ENCODE data around the gene WDR45. TPM values are rescaled to one million over a fixed set of nuclear protein-coding genes. Genes with fewer than 3 reads are reported as not detected.

WDR45 gene
- total and polyA plus RNA-seq, 2 of the 13 experiments (the other 11 are each of a cell fraction or from before 2014, with no cell fraction given): 16.4 to 65.5 TPM

DNA sequence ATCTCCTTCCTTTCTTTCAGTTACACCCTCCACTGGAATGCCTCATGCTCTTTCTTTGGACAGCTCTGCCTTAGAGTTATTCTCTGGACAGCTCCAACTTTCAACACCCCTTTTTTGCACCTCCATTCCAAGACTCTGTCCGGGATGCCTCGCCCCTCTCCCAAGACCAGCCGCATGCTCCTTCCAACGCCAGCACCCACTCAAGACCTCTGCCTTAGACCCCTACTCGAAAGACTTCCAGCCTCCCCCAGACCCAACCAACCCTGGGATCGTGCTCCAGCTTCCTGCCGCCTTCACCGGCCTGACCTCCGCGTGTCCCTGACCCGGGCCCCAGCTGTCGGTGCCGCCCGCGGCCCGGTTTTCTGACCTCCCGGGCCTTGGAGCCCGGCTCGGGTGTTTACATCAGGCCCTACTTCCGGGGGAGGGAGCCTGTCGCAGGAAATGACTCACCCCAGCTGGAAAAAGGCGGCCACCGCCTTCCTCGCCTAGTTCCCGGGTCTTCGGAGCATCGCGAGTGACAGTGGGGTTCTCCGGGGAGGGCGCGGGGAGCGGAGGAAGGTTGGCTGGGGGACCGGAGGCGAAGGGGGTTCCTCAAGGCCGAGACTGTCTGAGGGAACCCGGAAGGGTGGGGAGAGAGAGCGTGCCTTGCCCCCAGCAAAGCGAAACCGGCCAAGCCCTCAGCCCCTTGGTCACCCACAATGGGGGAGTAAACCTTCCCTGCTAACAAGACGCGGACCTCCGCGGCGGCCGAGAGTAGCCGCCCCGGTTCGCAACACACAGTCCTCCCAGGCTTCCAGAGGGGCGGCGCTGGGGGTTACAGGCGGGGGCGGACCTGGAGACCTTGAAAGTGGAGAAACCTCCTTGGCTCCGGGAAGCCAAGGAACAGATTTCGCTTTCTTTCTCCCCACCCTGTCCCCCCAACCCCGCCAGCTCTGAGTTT is at the start of gene WDR45 (continued):
- TF ChIP-seq ATF1 (CRISPR knock-in tag; IDR thresholded peaks at IDR 0.05) (no peak), KDM5A (IDR thresholded peaks at IDR 0.05; ENCODE audit: borderline replicate concordance, low read length) (peak; percentile 37; the same call in 1 of the 2 replicates), NFKB2 (CRISPR knock-in tag; IDR thresholded peaks at IDR 0.05; ENCODE audit: borderline replicate concordance) (no peak), RAD51 (IDR thresholded peaks at IDR 0.05; ENCODE audit: borderline replicate concordance) (no peak), GABPA (IDR thresholded peaks at IDR 0.05; ENCODE audit: low read depth, low read length) (peak; percentile 72), GABPA (CRISPR knock-in tag; IDR thresholded peaks at IDR 0.05; ENCODE audit: low read depth) (peak; percentile 92), RFXAP (CRISPR knock-in tag; IDR thresholded peaks at IDR 0.05; ENCODE audit: borderline replicate concordance) (no peak), SIX1 (CRISPR knock-in tag; IDR thresholded peaks at IDR 0.05; ENCODE audit: borderline replicate concordance) (no peak), ELF3 (CRISPR knock-in tag; IDR thresholded peaks at IDR 0.05) (0 out of 2 replicates have a peak, but pooled peaks have one; percentile 12), ISL2 (CRISPR knock-in tag; IDR thresholded peaks at IDR 0.05) (peak; percentile 47; the same call in 1 of the 2 replicates), NFYB (CRISPR knock-in tag; IDR thresholded peaks at IDR 0.05) (no peak), HDAC1 (CRISPR knock-in tag; IDR thresholded peaks at IDR 0.05) (peak; percentile 68; the same call in 1 of the 2 replicates), GABPB1 (CRISPR knock-in tag; IDR thresholded peaks at IDR 0.05) (peak; percentile 93), FOXC1 (CRISPR knock-in tag; IDR thresholded peaks at IDR 0.05; ENCODE audit: borderline replicate concordance) (no peak; the same call in 1 of the 2 replicates), EP300 (IDR thresholded peaks at IDR 0.05; ENCODE audit: low read depth in 2 of 2, low read length in 2 of 2) (no peak), EP300 (CRISPR knock-in tag; IDR thresholded peaks at IDR 0.05; ENCODE audit: borderline replicate concordance) (no peak), NFIB (CRISPR knock-in tag; IDR thresholded peaks at IDR 0.05; ENCODE audit: borderline replicate concordance) (no peak), ZNF441 (CRISPR knock-in tag; IDR thresholded peaks at IDR 0.05; ENCODE audit: borderline replicate concordance) (no peak), ZNF329 (CRISPR knock-in tag; IDR thresholded peaks at IDR 0.05; ENCODE audit: low read depth) (no peak), ELF1 (CRISPR knock-in tag; IDR thresholded peaks at IDR 0.05) (peak; percentile 76), ASH2L (IDR thresholded peaks at IDR 0.05; ENCODE audit: insufficient read length, low read depth, low read length) (peak; percentile 48)
- TF ChIP-seq, protein P1, sequence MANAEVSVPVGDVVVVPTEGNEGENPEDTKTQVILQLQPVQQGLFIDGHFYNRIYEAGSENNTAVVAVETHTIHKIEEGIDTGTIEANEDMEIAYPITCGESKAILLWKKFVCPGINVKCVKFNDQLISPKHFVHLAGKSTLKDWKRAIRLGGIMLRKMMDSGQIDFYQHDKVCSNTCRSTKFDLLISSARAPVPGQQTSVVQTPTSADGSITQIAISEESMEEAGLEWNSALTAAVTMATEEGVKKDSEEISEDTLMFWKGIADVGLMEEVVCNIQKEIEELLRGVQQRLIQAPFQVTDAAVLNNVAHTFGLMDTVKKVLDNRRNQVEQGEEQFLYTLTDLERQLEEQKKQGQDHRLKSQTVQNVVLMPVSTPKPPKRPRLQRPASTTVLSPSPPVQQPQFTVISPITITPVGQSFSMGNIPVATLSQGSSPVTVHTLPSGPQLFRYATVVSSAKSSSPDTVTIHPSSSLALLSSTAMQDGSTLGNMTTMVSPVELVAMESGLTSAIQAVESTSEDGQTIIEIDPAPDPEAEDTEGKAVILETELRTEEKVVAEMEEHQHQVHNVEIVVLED (CRISPR knock-in tag; IDR thresholded peaks at IDR 0.05; ENCODE audit: borderline replicate concordance): no peak
- TF ChIP-seq, protein P2, sequence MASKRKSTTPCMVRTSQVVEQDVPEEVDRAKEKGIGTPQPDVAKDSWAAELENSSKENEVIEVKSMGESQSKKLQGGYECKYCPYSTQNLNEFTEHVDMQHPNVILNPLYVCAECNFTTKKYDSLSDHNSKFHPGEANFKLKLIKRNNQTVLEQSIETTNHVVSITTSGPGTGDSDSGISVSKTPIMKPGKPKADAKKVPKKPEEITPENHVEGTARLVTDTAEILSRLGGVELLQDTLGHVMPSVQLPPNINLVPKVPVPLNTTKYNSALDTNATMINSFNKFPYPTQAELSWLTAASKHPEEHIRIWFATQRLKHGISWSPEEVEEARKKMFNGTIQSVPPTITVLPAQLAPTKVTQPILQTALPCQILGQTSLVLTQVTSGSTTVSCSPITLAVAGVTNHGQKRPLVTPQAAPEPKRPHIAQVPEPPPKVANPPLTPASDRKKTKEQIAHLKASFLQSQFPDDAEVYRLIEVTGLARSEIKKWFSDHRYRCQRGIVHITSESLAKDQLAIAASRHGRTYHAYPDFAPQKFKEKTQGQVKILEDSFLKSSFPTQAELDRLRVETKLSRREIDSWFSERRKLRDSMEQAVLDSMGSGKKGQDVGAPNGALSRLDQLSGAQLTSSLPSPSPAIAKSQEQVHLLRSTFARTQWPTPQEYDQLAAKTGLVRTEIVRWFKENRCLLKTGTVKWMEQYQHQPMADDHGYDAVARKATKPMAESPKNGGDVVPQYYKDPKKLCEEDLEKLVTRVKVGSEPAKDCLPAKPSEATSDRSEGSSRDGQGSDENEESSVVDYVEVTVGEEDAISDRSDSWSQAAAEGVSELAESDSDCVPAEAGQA (IDR thresholded peaks at IDR 0.05; ENCODE audit: low read depth): no peak
- TF ChIP-seq, protein P2 (CRISPR knock-in tag; IDR thresholded peaks at IDR 0.05; ENCODE audit: borderline replicate concordance): no peak
